HL-60 (cell line): ENCODE results near the gene CBY1.
A peak's percentile ranks its signal among the peaks of the same experiment; 100 is the strongest.

ENCODE experiments used
- DNase-seq, 2 experiments: peaks; one replicate each; pipeline ENCODE4 v3.0.0-alpha.2; 2010 to 2020; ENCODE audit warnings: low read depth in 1 of 2, low spot score in 1 of 2
- H3K27ac ChIP-seq: fragments of 250-450 bp; sonication (Bioruptor Pico); replicated peaks from 2 replicates; pipeline ENCODE4 v1.5.1; 2020; ENCODE audit warnings: mild to moderate bottlenecking, moderate library complexity
- H3K27me3 ChIP-seq: fragments of 250-450 bp; sonication (Bioruptor Pico); 2 replicates; pipeline ENCODE4 v1.5.1; 2021; ENCODE audit warnings: mild to moderate bottlenecking, moderate library complexity; ENCODE audit not compliant: insufficient read depth, poor library complexity, severe bottlenecking
- H3K4me3 ChIP-seq: replicated peaks from 2 replicates; pipeline ENCODE4 v1.5.1; 2011; ENCODE audit warnings: mild to moderate bottlenecking, control low read depth, low read length; ENCODE audit not compliant: insufficient read depth
- CTCF ChIP-seq: IDR thresholded peaks from one replicate; pipeline ENCODE4 v1.5.1; 2011; ENCODE audit warnings: low read length, control low read depth, inconsistent platforms; ENCODE audit not compliant: insufficient read depth
- GABPA ChIP-seq: IDR thresholded peaks from 2 replicates; pipeline ENCODE4 v1.6.1; 2012; ENCODE audit warnings: low read depth
- POLR2AphosphoS5 ChIP-seq: IDR thresholded peaks from 2 replicates; pipeline ENCODE4 v1.6.1; 2012; ENCODE audit warnings: low read depth
- SPI1 ChIP-seq: IDR thresholded peaks from 2 replicates; pipeline ENCODE4 v1.6.1; 2012; ENCODE audit warnings: low read depth, mild to moderate bottlenecking, borderline replicate concordance
- TF ChIP-seq, protein P1 (sequence below): IDR thresholded peaks from 2 replicates; pipeline ENCODE4 v1.6.1; 2012; ENCODE audit warnings: low read depth; ENCODE audit not compliant: insufficient replicate concordance

Gene CBY1

GRCh38 chr22:38681582-38682335 lies 25.3 kb downstream of the CBY1 start, which contains the start of gene TOMM22:
TSS of gene TOMM22 (plus strand) at chr22:38681957. CDS start at chr22:38681979, 22 bp downstream.
- peak; percentile 73 to 89 for DNase-seq

GRCh38 chr22:38684895-38685294 lies 28.5 kb downstream of the CBY1 start:
- H3K27me3 ChIP-seq: no peaks in the 10 kb centered on the region
- H3K4me3 ChIP-seq: no peak overlapping the region
- no peak for DNase-seq
- TF ChIP-seq SPI1: no peak
- H3K27ac ChIP-seq: no peak overlapping the region

More at GRCh38 chr22:38681582-38682335, 25.3 kb downstream of the CBY1 start, which contains the start of gene TOMM22:
- TF ChIP-seq POLR2AphosphoS5 (peak; percentile 96), GABPA (peak; percentile 99), SPI1 (no peak), CTCF (peak; percentile 54)
- TF ChIP-seq, protein P1, sequence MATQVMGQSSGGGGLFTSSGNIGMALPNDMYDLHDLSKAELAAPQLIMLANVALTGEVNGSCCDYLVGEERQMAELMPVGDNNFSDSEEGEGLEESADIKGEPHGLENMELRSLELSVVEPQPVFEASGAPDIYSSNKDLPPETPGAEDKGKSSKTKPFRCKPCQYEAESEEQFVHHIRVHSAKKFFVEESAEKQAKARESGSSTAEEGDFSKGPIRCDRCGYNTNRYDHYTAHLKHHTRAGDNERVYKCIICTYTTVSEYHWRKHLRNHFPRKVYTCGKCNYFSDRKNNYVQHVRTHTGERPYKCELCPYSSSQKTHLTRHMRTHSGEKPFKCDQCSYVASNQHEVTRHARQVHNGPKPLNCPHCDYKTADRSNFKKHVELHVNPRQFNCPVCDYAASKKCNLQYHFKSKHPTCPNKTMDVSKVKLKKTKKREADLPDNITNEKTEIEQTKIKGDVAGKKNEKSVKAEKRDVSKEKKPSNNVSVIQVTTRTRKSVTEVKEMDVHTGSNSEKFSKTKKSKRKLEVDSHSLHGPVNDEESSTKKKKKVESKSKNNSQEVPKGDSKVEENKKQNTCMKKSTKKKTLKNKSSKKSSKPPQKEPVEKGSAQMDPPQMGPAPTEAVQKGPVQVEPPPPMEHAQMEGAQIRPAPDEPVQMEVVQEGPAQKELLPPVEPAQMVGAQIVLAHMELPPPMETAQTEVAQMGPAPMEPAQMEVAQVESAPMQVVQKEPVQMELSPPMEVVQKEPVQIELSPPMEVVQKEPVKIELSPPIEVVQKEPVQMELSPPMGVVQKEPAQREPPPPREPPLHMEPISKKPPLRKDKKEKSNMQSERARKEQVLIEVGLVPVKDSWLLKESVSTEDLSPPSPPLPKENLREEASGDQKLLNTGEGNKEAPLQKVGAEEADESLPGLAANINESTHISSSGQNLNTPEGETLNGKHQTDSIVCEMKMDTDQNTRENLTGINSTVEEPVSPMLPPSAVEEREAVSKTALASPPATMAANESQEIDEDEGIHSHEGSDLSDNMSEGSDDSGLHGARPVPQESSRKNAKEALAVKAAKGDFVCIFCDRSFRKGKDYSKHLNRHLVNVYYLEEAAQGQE: peak; percentile 72
- H3K4me3 ChIP-seq: peak within 1 kb of the TSS; percentile 97
- peak within 1 kb of the TSS; percentile 87 for H3K27ac ChIP-seq
- H3K27me3 ChIP-seq: no peaks in the 10 kb centered on the region

DNA sequence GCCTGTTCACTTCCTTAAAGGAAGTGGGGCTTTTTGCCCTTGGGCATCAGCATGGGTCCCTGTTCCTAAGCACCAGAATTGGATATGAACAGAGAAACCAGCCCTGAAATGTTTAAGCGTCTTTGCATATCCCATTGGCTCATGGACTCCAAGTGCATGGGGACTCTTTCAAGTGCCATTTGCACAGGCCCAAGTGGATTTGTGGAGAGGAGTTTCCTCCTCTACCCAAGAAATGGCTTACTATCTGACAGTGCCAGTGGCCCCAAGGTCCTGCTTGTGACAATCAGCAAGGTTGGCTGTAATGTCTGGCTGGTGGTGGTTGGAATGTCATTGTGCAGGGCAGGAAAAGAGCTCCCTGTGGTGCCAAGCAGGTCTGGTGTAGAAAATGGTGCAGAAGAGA lies 29.3 kb downstream of the CBY1 start:
- TF ChIP-seq POLR2AphosphoS5 (no peak), SPI1 (no peak), GABPA (no peak), CTCF (no peak)
- TF ChIP-seq, protein P1: no peak
- no peaks in the 10 kb centered on the region for H3K27me3 ChIP-seq
- no peak overlapping the region for H3K4me3 ChIP-seq
- no peak overlapping the region for H3K27ac ChIP-seq
- no peak for DNase-seq

DNA sequence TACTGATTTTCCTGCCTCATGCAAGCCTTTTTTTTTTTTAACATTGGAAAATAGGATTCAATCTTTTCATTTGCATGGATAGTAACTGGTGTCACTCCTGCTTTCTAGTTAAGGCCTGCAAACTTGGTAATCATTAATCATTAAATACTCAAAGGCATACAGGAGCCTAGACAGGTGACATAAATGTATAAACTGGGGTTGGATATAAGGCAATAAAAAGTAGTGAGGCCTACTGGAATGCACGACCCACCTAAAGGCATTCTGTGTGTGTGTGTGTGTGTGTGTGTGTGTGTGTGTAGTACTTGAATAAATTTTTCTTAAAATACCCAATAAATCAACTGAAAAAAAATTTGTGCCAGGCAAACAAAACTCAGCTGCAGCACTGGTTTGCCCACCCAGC lies 33.2 kb downstream of the CBY1 start:
- Histone ChIP-seq H3K27ac (no peak overlapping the region), H3K27me3 (no peaks in the 10 kb centered on the region), H3K4me3 (no peak overlapping the region)
- no peak for DNase-seq
- TF ChIP-seq SPI1: no peak
- no peak for TF ChIP-seq GABPA
- TF ChIP-seq, protein P1: no peak
- TF ChIP-seq CTCF: no peak
- TF ChIP-seq POLR2AphosphoS5: no peak
